GM18519 (cell line): ENCODE measurements around the gene GALC.
"Not testable (repeated sequence)": the region's sequence is repeated elsewhere in the genome, so short reads cannot be mapped to it uniquely, and the experiment has no call there.

Experiments
- ATAC-seq: cut with Tn5 transposase; IDR thresholded peaks from one replicate; pipeline ENCODE4 v1.9.1; 2021; ENCODE audit warnings: mild to moderate bottlenecking, moderate library complexity; ENCODE audit not compliant: unreplicated experiment, low FRiP score

Gene GALC

GRCh38 chr14:87992718-87993628 is at the start of gene GALC:
Gene GALC, minus strand, starts transcription at chr14:87993182. Its CDS starts 18 bp downstream, at chr14:87993164.
- peak; percentile 88 for ATAC-seq

GRCh38 chr14:88040146-88040545 is 47.2 kb upstream of the GALC start:
- ATAC-seq: no peak

GRCh38 chr14:88039197-88039596 is 46.2 kb upstream of the GALC start:
- ATAC-seq: no peak

GRCh38 chr14:88037325-88037724 is 44.3 kb upstream of the GALC start:
- no peak for ATAC-seq

GRCh38 chr14:88036422-88036821 is 43.4 kb upstream of the GALC start:
- ATAC-seq: no peak

- ATAC-seq: no peak
Measured at GRCh38 chr14:88034076-88034475, 41.1 kb upstream of the GALC start.

- ATAC-seq: no peak
Measured at GRCh38 chr14:88032373-88032772, 39.4 kb upstream of the GALC start.

GRCh38 chr14:88030892-88031291 is 37.9 kb upstream of the GALC start:
- ATAC-seq: no peak

GRCh38 chr14:88030079-88030478 is 37.1 kb upstream of the GALC start:
- ATAC-seq: no peak

- ATAC-seq: no peak
Measured at GRCh38 chr14:88029500-88029899, 36.5 kb upstream of the GALC start.

- ATAC-seq: no peak
Measured at GRCh38 chr14:88026890-88027289, 33.9 kb upstream of the GALC start.

GRCh38 chr14:88025313-88025712 is 32.3 kb upstream of the GALC start:
- ATAC-seq: no peak

- ATAC-seq: not testable (repeated sequence)
Measured at GRCh38 chr14:88024252-88025086, 31.5 kb upstream of the GALC start.

- ATAC-seq: no peak
Measured at GRCh38 chr14:88023658-88024187, 30.7 kb upstream of the GALC start.

- no peak for ATAC-seq
Measured at GRCh38 chr14:88017535-88017934, 24.6 kb upstream of the GALC start.

GRCh38 chr14:88016768-88017167 is 23.8 kb upstream of the GALC start:
- ATAC-seq: no peak

GRCh38 chr14:88013750-88014349 is 20.9 kb upstream of the GALC start:
- peak; percentile 84 for ATAC-seq

- no peak for ATAC-seq
Measured at GRCh38 chr14:88012495-88012894, 19.5 kb upstream of the GALC start.

- no peak for ATAC-seq
Measured at GRCh38 chr14:88010331-88010730, 17.3 kb upstream of the GALC start.

GRCh38 chr14:88009486-88009885 is 16.5 kb upstream of the GALC start:
- no peak for ATAC-seq
